ENCODE measurements around the gene UBE2G2.

UBE2G2 gene

GRCh38 chr21:44815225-44815624, 13.6 kb upstream of the UBE2G2 start:
- DNase-seq (ENCODE audit: low spot score), result no peak

DNA sequence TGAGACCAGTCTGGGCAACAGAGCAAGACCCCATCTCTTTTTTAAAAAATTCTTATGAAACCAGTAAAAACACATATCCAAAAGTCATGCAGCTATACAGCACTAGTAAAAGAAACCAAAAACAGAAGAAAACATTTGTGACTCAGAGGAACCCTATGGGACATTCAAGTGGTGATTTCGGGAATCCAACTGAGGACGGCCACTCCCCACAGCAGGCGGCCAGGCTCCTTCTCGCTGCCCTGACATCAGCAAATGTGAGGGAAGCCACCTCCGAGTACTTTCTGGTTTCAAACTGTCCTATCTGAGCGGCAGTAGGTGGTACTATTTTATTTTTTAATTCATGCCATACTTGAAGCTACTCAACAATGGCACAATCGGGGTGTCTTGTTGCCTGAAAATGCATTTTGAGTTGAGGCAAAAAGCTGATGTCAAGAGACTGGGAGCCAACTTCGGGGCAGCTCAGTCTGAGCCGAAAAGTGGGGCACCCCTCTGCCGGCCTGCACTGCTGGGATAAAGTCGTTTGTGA, 12.9 kb upstream of the UBE2G2 start:
- DNase-seq (ENCODE audit: low spot score), result no peak

GRCh38 chr21:44813727-44814126, 12.1 kb upstream of the UBE2G2 start:
- DNase-seq (ENCODE audit: low spot score), result no peak

- no peak for DNase-seq (ENCODE audit: low spot score)
Measured at GRCh38 chr21:44813149-44813548, 11.5 kb upstream of the UBE2G2 start.

- DNase-seq (ENCODE audit: low spot score), result no peak
Measured at GRCh38 chr21:44812640-44813039, 11.0 kb upstream of the UBE2G2 start.

GRCh38 chr21:44810779-44811178, 9.2 kb upstream of the UBE2G2 start:
- DNase-seq (ENCODE audit: low spot score), result no peak

GRCh38 chr21:44805859-44806258, 4.2 kb upstream of the UBE2G2 start:
- no peak for DNase-seq (ENCODE audit: low spot score)

- no peak for DNase-seq (ENCODE audit: low spot score)
Measured at GRCh38 chr21:44805226-44805625, 3.6 kb upstream of the UBE2G2 start.

- no peak for DNase-seq (ENCODE audit: low spot score)
Measured at GRCh38 chr21:44804762-44805161, 3.1 kb upstream of the UBE2G2 start.

- no peak for DNase-seq (ENCODE audit: low spot score)
Measured at GRCh38 chr21:44803651-44804050, 2.0 kb upstream of the UBE2G2 start.

GRCh38 chr21:44802396-44803153, 955 bp upstream of the UBE2G2 start:
- no peak for DNase-seq (ENCODE audit: low spot score)

DNA sequence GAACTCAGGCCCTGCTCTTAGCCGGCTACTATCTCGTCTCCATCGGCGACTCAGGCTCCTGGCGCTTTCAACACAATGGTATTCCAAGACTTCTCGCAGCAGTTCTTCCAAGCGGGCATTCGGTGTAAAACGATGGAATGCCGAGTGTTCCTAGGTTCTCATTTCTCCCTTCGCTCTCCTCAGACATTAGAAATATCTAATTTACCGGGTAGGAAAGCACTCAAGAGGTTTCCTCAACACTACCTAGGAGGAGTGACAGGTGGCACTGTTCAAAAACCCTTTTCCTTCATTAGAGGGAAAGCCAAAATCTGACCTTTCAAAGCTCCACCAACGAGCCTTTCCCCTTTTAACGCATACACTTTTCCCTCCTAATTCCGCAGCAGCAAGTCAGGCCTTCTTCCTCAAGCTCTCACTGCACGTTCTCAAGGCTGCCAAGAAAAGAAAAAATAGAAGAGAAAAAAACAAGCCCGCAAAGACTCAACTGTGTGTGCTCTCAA, 601 bp downstream of the UBE2G2 start:
- DNase-seq (ENCODE audit: low spot score), result peak; percentile 59

- DNase-seq (ENCODE audit: low spot score), result no peak
Measured at GRCh38 chr21:44800103-44800502, 1.5 kb downstream of the UBE2G2 start.

DNA sequence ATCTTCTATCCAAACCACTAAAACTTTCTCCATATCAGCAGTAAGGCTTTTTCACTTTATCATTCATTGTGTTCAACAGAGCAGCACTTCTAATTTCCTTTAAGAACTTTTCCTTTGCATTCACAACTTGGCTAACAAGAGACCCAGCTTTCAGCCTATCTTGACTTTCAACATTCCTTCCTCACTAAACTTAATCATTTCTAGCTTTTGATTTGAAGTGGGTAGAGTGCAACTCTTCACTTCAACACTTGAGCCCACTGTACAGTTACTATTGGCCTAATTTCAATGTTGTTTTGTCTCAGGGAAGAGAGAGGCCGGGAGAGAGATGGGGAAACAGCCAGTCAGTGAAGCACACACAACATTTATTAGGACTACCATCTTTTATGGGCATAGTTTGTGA, 2.0 kb downstream of the UBE2G2 start:
- no peak for DNase-seq (ENCODE audit: low spot score)

- DNase-seq (ENCODE audit: low spot score), result no peak
Measured at GRCh38 chr21:44797775-44798174, 3.8 kb downstream of the UBE2G2 start.

DNA sequence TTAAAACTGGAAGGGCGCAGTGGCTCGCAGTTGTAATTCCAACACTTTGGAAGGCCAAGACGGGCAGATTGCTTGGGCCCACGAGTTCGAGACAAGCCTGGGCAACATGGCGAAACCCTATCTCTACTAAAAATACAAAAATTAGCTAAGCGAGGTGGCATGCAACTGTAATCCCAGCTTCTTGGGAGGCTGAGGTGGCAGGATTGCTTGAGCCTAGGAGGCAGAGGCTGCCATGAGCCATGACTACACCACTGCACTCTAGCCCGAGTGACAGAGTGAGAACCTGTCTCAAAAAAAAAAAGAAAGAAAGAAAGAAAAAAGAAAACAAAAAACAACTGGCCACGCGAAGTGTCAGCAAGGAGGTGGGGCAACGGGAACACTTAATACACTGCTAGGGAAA, 6.3 kb downstream of the UBE2G2 start:
- no peak for DNase-seq (ENCODE audit: low spot score)

DNA sequence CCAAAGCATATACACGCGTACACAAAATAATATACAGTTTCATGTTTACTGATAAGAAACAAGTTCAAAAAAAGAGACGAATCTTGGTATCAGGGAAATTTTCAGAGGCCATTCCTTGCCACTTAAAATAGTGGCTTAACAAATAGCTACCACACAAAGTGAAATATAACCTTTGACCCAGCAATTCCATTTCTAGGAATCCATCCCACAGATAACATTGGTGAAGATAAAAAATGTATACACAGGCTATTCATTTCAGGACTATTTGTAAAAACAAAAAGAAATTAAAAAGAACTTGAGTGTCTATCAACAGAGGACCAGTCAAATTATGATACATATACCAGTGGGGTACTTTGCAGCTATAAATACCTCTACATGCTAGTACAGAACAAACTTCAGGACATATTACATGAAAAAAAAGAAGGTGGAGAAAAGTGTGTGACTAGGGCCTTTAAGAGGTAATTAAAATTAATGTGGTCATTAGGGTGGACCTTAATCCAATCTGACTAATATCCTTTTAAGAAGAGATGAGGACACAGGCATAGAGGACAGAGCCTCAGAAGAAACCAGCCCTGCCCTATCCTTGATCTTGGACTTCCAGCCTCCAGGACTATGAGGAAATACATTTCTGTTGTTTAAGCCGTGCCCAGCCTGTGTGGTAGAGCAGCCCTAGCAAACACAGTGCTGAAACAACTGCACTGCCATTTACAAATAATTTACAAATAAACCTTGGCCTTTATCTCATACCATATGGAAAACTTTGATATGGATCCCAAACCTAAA, 7.8 kb downstream of the UBE2G2 start:
- DNase-seq (ENCODE audit: low spot score), result no peak

DNA sequence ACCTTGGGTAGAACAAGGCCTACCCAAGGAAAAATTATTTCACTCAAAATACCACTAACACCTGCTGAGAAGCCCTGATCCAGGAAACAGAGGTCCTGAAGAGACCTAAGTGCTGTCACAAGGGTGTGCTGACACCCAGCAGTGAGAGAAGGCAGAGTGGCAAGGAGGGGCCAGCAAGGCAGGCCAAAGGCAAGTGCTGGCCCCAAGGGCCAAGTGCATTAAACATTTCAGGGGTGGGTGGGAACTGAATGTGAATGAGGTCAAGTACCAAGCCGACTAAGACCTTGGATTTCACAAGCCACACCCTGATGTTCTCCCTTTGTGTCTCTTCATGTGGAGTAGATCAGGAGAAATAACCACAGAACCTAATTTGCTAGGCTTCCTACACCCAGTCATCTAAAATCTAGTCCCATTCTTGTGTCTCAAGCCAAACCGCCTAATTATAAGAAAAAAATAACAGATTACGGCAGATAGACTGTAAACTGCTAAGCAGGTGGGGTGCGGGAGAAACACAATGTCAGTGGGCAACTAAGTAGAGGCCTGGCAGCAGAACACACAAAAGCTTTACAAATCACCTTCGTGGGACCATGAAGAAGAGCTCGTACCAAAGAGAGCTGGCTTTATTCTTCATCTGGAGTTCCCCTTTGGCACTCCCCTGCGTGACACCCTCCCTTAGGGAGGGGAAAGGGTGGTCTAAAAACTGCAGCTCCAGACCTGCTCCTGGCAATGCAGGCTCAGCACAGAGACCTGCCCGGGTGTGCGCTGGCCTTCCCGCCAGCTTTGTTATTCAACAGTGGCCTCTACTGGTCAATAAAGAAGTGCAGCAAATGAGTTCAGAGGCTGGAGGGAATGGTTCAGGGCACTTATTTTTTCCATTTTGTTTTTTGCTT, 8.7 kb downstream of the UBE2G2 start:
- peak; percentile 83 for DNase-seq (ENCODE audit: low spot score)

DNA sequence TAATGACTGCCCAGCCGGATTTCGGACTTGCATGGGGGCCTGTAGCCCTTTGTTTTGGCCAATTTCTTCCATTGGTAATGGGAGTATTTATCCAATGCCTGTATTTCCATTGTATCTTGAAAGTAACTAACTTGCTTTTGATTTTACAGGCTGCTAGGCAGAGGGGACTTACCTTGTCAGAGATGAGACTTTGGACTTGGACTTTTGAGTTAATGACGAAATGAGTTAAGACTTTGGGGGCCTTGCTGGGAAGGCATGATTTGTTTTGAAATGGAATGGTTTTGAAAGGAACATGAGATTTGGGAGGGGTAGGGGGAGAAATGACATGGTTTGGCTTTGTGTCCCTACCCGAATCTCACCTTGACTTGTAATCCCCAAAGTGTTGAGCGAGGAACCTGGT, 9.6 kb downstream of the UBE2G2 start:
- no peak for DNase-seq (ENCODE audit: low spot score)

- no peak for DNase-seq (ENCODE audit: low spot score)
Measured at GRCh38 chr21:44791246-44791645, 10.4 kb downstream of the UBE2G2 start.

GRCh38 chr21:44790368-44790767, 11.3 kb downstream of the UBE2G2 start:
- DNase-seq (ENCODE audit: low spot score), result no peak

GRCh38 chr21:44789880-44790279, 11.7 kb downstream of the UBE2G2 start:
- DNase-seq (ENCODE audit: low spot score), result no peak

Data from hepatic stellate cell (primary cell).